ENCODE measurements around the gene NPRL2. TPM values are rescaled to one million over a fixed set of nuclear protein-coding genes. Genes with fewer than 3 reads are reported as not detected.
A peak's percentile ranks its signal among the peaks of the same experiment; 100 is the strongest.

The NPRL2 gene
- total RNA-seq, 1 experiment from 2014 or later: 35.4 TPM

- no TSS peak for BruUV-seq (replicated peaks)
- Histone ChIP-seq H3K36me3 (ENCODE audit: control insufficient read depth in 1 of 2, insufficient read depth in 2 of 2, low read length in 2 of 2) (peaks cover 2 to 17% of the 10 kb centered on the region in 2 experiments; a peak in 1 of 4 replicates), H3K4me3 (replicated peaks in 1 of 2; ENCODE audit: low read depth in 1 of 2, low read length in 2 of 2) (no peak overlapping the region), H3K27ac (ENCODE audit: low read depth, low read length) (peak overlapping the region; percentile 98), H3K79me2 (ENCODE audit: insufficient read depth, low read length) (peaks cover 51% of the 10 kb centered on the region), H3K4me1 (ENCODE audit: control insufficient read depth in 1 of 2, insufficient read depth in 2 of 2, low read length in 2 of 2) (peaks cover 65 to 93% of the 10 kb centered on the region in 2 experiments), H3K27me3 (ENCODE audit: insufficient read depth, low read length) (no peaks in the 10 kb centered on the region), H4K20me1 (ENCODE audit: insufficient read depth) (no peaks in the 10 kb centered on the region), H3K4me2 (ENCODE audit: low read length) (peak overlapping the region; percentile 92), H3K9ac (ENCODE audit: low read length) (peak overlapping the region; percentile 65; the same call in 1 of the 2 replicates), H2AFZ (ENCODE audit: low read depth, low read length, poor library complexity, severe bottlenecking) (no peak overlapping the region), H3K9me2 (ENCODE audit: insufficient read depth) (no peaks in the 10 kb centered on the region), H3K9me3 (ENCODE audit: control insufficient read depth in 1 of 2, insufficient read depth in 1 of 2, low read depth in 1 of 2, low read length in 2 of 2) (no peaks in the 10 kb centered on the region)
- ChIA-PET POLR2A (no interaction called here), CTCF (interaction anchor here (0.7 kb wide), 2 partner anchors 10 to 18 kb away, joined by 3 read pairs; partner anchors contain the start of gene TUSC2), RAD21 (ENCODE audit: low non-redundant PET in 1 of 2, low total read pairs in 2 of 2, uncharacterized antibody in 2 of 2, unreplicated experiment in 2 of 2) (interaction anchor here in 1 of 2 experiments (1.5 kb wide), 1 partner anchor 19 kb away, joined by 4 read pairs; the partner anchor contains the start of genes HYAL3 and NAA80)
- ATAC-seq: no peak
- intact Hi-C loops (cut with micrococcal nuclease): no loop called here
- TF ChIP-seq RAD21 (IDR thresholded peaks at IDR 0.05; ENCODE audit: low read depth) (no peak), CEBPB (IDR thresholded peaks at IDR 0.05; ENCODE audit: low read depth) (no peak), CTCF (IDR thresholded peaks at IDR 0.05 in 2 of 3, conservative IDR thresholded peaks at IDR 0.05 in 1 of 3; ENCODE audit: borderline replicate concordance in 1 of 3, insufficient read depth in 1 of 3, low read depth in 2 of 3, low read length in 2 of 3) (no peak), POLR2A (IDR thresholded peaks at IDR 0.05; ENCODE audit: borderline replicate concordance, extremely low read depth, insufficient read depth, insufficient read length) (no peak), YY1 (IDR thresholded peaks at IDR 0.05; ENCODE audit: extremely low read depth, insufficient replicate concordance, low read depth, low read length) (no peak), ELF1 (IDR thresholded peaks at IDR 0.05; ENCODE audit: borderline replicate concordance, low read depth) (no peak), POLR2AphosphoS5 (IDR thresholded peaks at IDR 0.05; ENCODE audit: low read depth, low read length) (no peak), EZH2 (IDR thresholded peaks at IDR 0.05) (no peak), SP1 (IDR thresholded peaks at IDR 0.05; ENCODE audit: low read depth) (no peak), SRF (IDR thresholded peaks at IDR 0.05; ENCODE audit: low read depth) (no peak), ZFX (IDR thresholded peaks at IDR 0.05) (no peak), ZNF274 (IDR thresholded peaks at IDR 0.05; ENCODE audit: low read depth, low read length) (no peak), CBX3 (IDR thresholded peaks at IDR 0.05; ENCODE audit: low read depth) (no peak), ZBTB33 (IDR thresholded peaks at IDR 0.05; ENCODE audit: extremely low read depth, insufficient replicate concordance, low read length) (no peak), TCF7L2 (IDR thresholded peaks at IDR 0.05; ENCODE audit: borderline replicate concordance, extremely low read depth, insufficient read depth, insufficient read length) (no peak)
- DNase-seq (ENCODE audit: low read depth, low spot score): no peak
Observed at GRCh38 chr3:50318615-50319014, 32.0 kb downstream of the NPRL2 start.
